GM21390 (cell line): ENCODE results near the gene CIAPIN1.
"Not testable (repeated sequence)": the region's sequence is repeated elsewhere in the genome, so short reads cannot be mapped to it uniquely, and the experiment has no call there.

Experiments used
- ATAC-seq: cut with Tn5 transposase; IDR thresholded peaks from one replicate; pipeline ENCODE4 v1.9.1; 2021; ENCODE audit not compliant: unreplicated experiment

Gene CIAPIN1

GRCh38 chr16:57407521-57408353 lies 39.4 kb downstream of the CIAPIN1 start:
- ATAC-seq = no peak

- no peak for ATAC-seq
Measured at GRCh38 chr16:57406881-57407280, 40.3 kb downstream of the CIAPIN1 start.

GRCh38 chr16:57405097-57405496 lies 42.1 kb downstream of the CIAPIN1 start:
- ATAC-seq = no peak

- no peak for ATAC-seq
Measured at GRCh38 chr16:57403965-57404817, 43.0 kb downstream of the CIAPIN1 start, which contains the start of gene CCL17. CCL17 (plus strand) TSS chr16:57404767; CDS start chr16:57413933, 9,166 bp downstream.

- ATAC-seq = no peak
Measured at GRCh38 chr16:57401943-57402640, 45.1 kb downstream of the CIAPIN1 start.

- ATAC-seq = not testable (repeated sequence)
Measured at GRCh38 chr16:57397493-57397892, 49.7 kb downstream of the CIAPIN1 start.

GRCh38 chr16:57396786-57397185 lies 50.4 kb downstream of the CIAPIN1 start:
- no peak for ATAC-seq

GRCh38 chr16:57395026-57395425 lies 52.2 kb downstream of the CIAPIN1 start:
- ATAC-seq = no peak

- no peak for ATAC-seq
Measured at GRCh38 chr16:57394444-57394843, 52.7 kb downstream of the CIAPIN1 start.

GRCh38 chr16:57392694-57393093 lies 54.5 kb downstream of the CIAPIN1 start:
- no peak for ATAC-seq

- ATAC-seq = no peak
Measured at GRCh38 chr16:57391708-57392107, 55.5 kb downstream of the CIAPIN1 start.

GRCh38 chr16:57391300-57391699 lies 55.9 kb downstream of the CIAPIN1 start:
- no peak for ATAC-seq

- ATAC-seq = no peak
Measured at GRCh38 chr16:57390636-57391295, 56.4 kb downstream of the CIAPIN1 start.

- no peak for ATAC-seq
Measured at GRCh38 chr16:57389087-57389468, 58.1 kb downstream of the CIAPIN1 start.

GRCh38 chr16:57388359-57389086 lies 58.7 kb downstream of the CIAPIN1 start:
- ATAC-seq = no peak

- no peak for ATAC-seq
Measured at GRCh38 chr16:57387598-57388354, 59.4 kb downstream of the CIAPIN1 start.

- ATAC-seq = no peak
Measured at GRCh38 chr16:57386381-57386951, 60.7 kb downstream of the CIAPIN1 start.

- ATAC-seq = no peak
Measured at GRCh38 chr16:57385083-57385482, 62.1 kb downstream of the CIAPIN1 start.
